Heart left ventricle (tissue), 13 donors: ENCODE data around the gene CYTH4.

Source experiments
- POLR2A ChIP-seq, 2 donors: fragments of 450-650 bp; IDR thresholded peaks; one replicate each; pipeline ENCODE4 v1.6.1; 2017; ENCODE audit warnings: antibody characterized with exemption in 2 of 2, mild to moderate bottlenecking in 2 of 2, moderate library complexity in 2 of 2
- TF ChIP-seq, protein P1 (sequence below), 12 donors: fragments of 200-600 bp; sonication (generic) in 4 of 12; IDR thresholded peaks; one replicate each; pipeline versions ENCODE4 v1.5.0 to v1.8.0; 2018 to 2022; ENCODE audit warnings: antibody characterized with exemption in 12 of 12, mild to moderate bottlenecking in 5 of 12
- donor health status: ischemic (EF 13 %, LVEDD 7.1; RV severe dilation, severe dysfunction).
- donor health status: DM: no; HTN: yes; CAD: no.
- donor health status: DM: no; HTN: no; CAD: no.
- donor health status: ischemic (EF 25% LVEDD 6.9; RV normal size, moderate dysfunction).
- donor health status: ischemic (EF 25% LVEDD 5.7; RV mildly dilated, moderate dysfunction).
- donor health status: ischemic (EF 35%, LVEDD 5.7; RV mildly dilated, moderate dysfunction).
- donor health status: nonischemic (EF 11% LVEDD 7.7; RV severe dilation, severe dysfunction).
- donor health status: DM: yes; HTN: yes; CAD: no.
- donor health status: PGD.
- donor health status: ischemic (EF 29% LVEDD 5.4; RV normal size, mild dysfunction).
- donor health status: nonischemic (EF 23%, LVEDD 6.1; RV moderate dilation, normal function).

DNA sequence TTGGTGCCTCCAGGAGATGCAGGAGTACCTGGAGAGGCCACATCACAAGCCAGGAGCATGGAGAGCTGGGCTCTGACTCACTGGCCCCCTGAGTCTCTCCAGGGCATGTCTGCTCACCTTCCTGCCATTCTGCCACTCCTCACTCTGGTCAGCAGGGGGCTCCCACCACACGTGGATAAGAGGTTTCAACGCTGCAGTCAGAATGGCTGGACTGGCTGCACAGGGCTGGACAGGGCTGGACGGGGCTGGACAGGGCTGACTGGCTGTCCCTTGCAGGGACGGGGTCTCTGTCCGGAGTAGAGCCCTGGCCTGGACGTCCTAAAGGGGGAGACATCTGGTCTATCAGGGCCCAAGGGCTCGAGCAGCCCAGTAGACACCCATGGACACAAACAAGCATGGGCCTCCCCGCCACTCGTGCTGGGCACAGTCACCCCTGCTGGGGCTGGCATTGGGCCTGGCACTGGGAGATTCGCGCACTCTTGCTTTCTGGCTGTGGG, 34.6 kb downstream of the CYTH4 start:
- TF ChIP-seq, protein P1, sequence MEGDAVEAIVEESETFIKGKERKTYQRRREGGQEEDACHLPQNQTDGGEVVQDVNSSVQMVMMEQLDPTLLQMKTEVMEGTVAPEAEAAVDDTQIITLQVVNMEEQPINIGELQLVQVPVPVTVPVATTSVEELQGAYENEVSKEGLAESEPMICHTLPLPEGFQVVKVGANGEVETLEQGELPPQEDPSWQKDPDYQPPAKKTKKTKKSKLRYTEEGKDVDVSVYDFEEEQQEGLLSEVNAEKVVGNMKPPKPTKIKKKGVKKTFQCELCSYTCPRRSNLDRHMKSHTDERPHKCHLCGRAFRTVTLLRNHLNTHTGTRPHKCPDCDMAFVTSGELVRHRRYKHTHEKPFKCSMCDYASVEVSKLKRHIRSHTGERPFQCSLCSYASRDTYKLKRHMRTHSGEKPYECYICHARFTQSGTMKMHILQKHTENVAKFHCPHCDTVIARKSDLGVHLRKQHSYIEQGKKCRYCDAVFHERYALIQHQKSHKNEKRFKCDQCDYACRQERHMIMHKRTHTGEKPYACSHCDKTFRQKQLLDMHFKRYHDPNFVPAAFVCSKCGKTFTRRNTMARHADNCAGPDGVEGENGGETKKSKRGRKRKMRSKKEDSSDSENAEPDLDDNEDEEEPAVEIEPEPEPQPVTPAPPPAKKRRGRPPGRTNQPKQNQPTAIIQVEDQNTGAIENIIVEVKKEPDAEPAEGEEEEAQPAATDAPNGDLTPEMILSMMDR (IDR thresholded peaks at IDR 0.05), result peak; percentile 65 to 84 (median 80)
- TF ChIP-seq POLR2A (IDR thresholded peaks at IDR 0.05), result no peak
